Measurements from ENCODE around the gene ARL15.

DNA sequence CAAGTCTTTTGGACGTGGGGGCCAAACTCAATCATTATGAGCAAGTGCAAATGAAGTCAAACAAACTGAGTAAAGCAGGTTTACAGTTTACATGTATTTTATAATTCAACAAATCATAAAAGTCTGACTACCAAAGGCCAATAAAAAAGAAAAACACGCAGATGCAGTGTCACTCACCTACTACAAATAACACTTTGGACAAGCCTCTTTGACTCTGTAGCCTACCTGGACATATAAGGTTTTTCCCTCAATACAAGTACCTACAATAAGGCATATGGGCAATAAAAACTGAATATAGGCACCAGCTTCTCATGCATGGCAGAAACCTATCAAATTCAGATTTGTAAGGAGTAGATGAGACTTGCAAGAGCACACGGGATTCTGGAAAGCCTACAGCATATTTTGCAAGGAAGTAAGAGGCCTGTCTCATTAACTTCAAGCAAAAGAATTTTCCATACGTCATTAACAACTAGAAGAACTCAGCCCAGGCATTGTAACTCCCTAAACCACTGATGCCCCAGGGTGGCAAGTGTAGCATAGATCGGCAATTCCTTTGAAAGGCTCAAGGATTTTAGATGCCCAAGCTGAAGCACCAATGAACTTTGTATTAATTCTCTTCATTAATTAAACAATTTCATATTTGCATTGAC lies 21.7 kb downstream of the ARL15 start:
- no peak for TF ChIP-seq EZH2 (IDR thresholded peaks at IDR 0.05; ENCODE audit: insufficient read depth, poor library complexity, severe bottlenecking)
- TF ChIP-seq EZH2phosphoT487 (IDR thresholded peaks at IDR 0.05; ENCODE audit: insufficient read depth, low read depth) = no peak
